Measurements from ENCODE around the gene EBLN2. TPM values are rescaled to one million over a fixed set of nuclear protein-coding genes. Genes with fewer than 3 reads are reported as not detected.

Gene EBLN2
- total RNA-seq, 1 donor from 2014 or later, result 1.7 TPM

- no peak for DNase-seq (ENCODE audit: low read depth)
- no peak overlapping the region for H3K4me3 ChIP-seq (ENCODE audit: low read depth, low read length)
- TF ChIP-seq CTCF (conservative IDR thresholded peaks at IDR 0.05; ENCODE audit: low read depth, low read length), result no peak
Observed at GRCh38 chr3:73070675-73071575, 9.5 kb downstream of the EBLN2 start.

- H3K4me3 ChIP-seq (ENCODE audit: low read depth, low read length), result no peak overlapping the region
- no peak for TF ChIP-seq CTCF (conservative IDR thresholded peaks at IDR 0.05; ENCODE audit: low read depth, low read length)
- no peak for DNase-seq (ENCODE audit: low read depth)
Observed at GRCh38 chr3:73071952-73072351, 10.5 kb downstream of the EBLN2 start.

- no peak for DNase-seq (ENCODE audit: low read depth)
- TF ChIP-seq CTCF (conservative IDR thresholded peaks at IDR 0.05; ENCODE audit: low read depth, low read length), result no peak
- no peak overlapping the region for H3K4me3 ChIP-seq (ENCODE audit: low read depth, low read length)
Observed at GRCh38 chr3:73072634-73073033, 11.2 kb downstream of the EBLN2 start.

- no peak for DNase-seq (ENCODE audit: low read depth)
- H3K4me3 ChIP-seq (ENCODE audit: low read depth, low read length), result no peak overlapping the region
- no peak for TF ChIP-seq CTCF (conservative IDR thresholded peaks at IDR 0.05; ENCODE audit: low read depth, low read length)
Observed at GRCh38 chr3:73073091-73073707, 11.7 kb downstream of the EBLN2 start.

- TF ChIP-seq CTCF (conservative IDR thresholded peaks at IDR 0.05; ENCODE audit: low read depth, low read length), result no peak
- H3K4me3 ChIP-seq (ENCODE audit: low read depth, low read length), result no peak overlapping the region
- no peak for DNase-seq (ENCODE audit: low read depth)
Observed at GRCh38 chr3:73074781-73075180, 13.3 kb downstream of the EBLN2 start.

GRCh38 chr3:73080216-73080966 is 18.9 kb downstream of the EBLN2 start:
- no peak for TF ChIP-seq CTCF (conservative IDR thresholded peaks at IDR 0.05; ENCODE audit: low read depth, low read length)
- DNase-seq (ENCODE audit: low read depth), result no peak
- no peak overlapping the region for H3K4me3 ChIP-seq (ENCODE audit: low read depth, low read length)
